Smooth muscle cell (in vitro differentiated cells): ENCODE measurements around the gene C18orf32. TPM values are rescaled to one million over a fixed set of nuclear protein-coding genes. Genes with fewer than 3 reads are reported as not detected.

Experiments
- DNase-seq: peaks from one replicate; lab custom pipeline; 2025; ENCODE audit not compliant: unreplicated experiment; lab: John Stamatoyannopoulos, UW
- H2AFZ ChIP-seq: fragments of 200-600 bp; sonication (generic); 2 replicates; pipeline ENCODE4 v1.6.0; 2016; ENCODE audit warnings: antibody characterized with exemption, low read depth, mild to moderate bottlenecking
- H3F3A ChIP-seq: fragments of 200-600 bp; sonication (generic); 2 replicates; pipeline ENCODE4 v1.6.0; 2017; ENCODE audit warnings: antibody characterized with exemption, low read depth
- H3K27ac ChIP-seq: fragments of 200-600 bp; sonication (generic); 2 replicates; pipeline ENCODE4 v1.5.1; 2016; ENCODE audit warnings: low read depth, mild to moderate bottlenecking
- H3K27me3 ChIP-seq: fragments of 200-600 bp; sonication (generic); 2 replicates; pipeline ENCODE4 v1.6.1; 2016; ENCODE audit warnings: low read depth, mild to moderate bottlenecking
- H3K36me3 ChIP-seq: fragments of 200-600 bp; sonication (generic); 2 replicates; pipeline ENCODE4 v1.5.1; 2016; ENCODE audit warnings: low read depth
- H3K4me1 ChIP-seq: fragments of 200-600 bp; sonication (generic); 2 replicates; pipeline ENCODE4 v1.5.1; 2016; ENCODE audit warnings: low read depth
- H3K4me2 ChIP-seq: fragments of 200-600 bp; sonication (generic); 2 replicates; pipeline ENCODE4 v1.6.0; 2016; ENCODE audit warnings: mild to moderate bottlenecking
- H3K4me3 ChIP-seq: fragments of 200-600 bp; sonication (generic); 2 replicates; pipeline ENCODE4 v1.5.1; 2016; ENCODE audit warnings: mild to moderate bottlenecking
- H3K79me2 ChIP-seq: fragments of 200-600 bp; sonication (generic); 2 replicates; pipeline ENCODE4 v1.6.0; 2016; ENCODE audit warnings: low read depth, mild to moderate bottlenecking
- H3K9ac ChIP-seq: fragments of 200-600 bp; sonication (generic); 2 replicates; pipeline ENCODE4 v1.6.0; 2016; ENCODE audit warnings: low read depth
- H3K9me3 ChIP-seq: fragments of 200-600 bp; sonication (generic); replicated peaks from 2 replicates; pipeline ENCODE4 v1.5.1; 2016; ENCODE audit warnings: low read depth
- H4K20me1 ChIP-seq: fragments of 200-600 bp; sonication (generic); 2 replicates; pipeline ENCODE4 v1.6.0; 2016; ENCODE audit warnings: low read depth
- WGBS: methylation state at CpG from one replicate; pipeline ENCODE4 v1.1.7; 2016; ENCODE audit warnings: low lambda C conversion rate; 5-methylcytosine and 5-hydroxymethylcytosine counted together
- polyA plus RNA-seq: library from polyadenylated mRNA; unstranded; fragments of >200 nt; fragmentation: Nextera tagmentation; extraction: Ambion mirVana; gene quantifications from 2 replicates; pipeline ENCODE4 v1.2.1, GENCODE V29; 2016
- total RNA-seq: library from RNA; depleted of rRNA; stranded (reverse); fragments of >200 nt; gene quantifications from 2 replicates; pipeline ENCODE4 v1.2.3, GENCODE V29; 2014
- TF ChIP-seq, protein P1 (sequence below): fragments of 200-600 bp; sonication (generic); IDR thresholded peaks from 2 replicates; pipeline ENCODE4 v1.5.1; 2017; ENCODE audit warnings: borderline replicate concordance, mild to moderate bottlenecking, antibody characterized with exemption; ENCODE audit not compliant: insufficient read depth, poor library complexity, severe bottlenecking

C18orf32 gene
- total and polyA plus RNA-seq, 2 experiments from 2014 or later: 74.9 to 87.2 TPM

DNA sequence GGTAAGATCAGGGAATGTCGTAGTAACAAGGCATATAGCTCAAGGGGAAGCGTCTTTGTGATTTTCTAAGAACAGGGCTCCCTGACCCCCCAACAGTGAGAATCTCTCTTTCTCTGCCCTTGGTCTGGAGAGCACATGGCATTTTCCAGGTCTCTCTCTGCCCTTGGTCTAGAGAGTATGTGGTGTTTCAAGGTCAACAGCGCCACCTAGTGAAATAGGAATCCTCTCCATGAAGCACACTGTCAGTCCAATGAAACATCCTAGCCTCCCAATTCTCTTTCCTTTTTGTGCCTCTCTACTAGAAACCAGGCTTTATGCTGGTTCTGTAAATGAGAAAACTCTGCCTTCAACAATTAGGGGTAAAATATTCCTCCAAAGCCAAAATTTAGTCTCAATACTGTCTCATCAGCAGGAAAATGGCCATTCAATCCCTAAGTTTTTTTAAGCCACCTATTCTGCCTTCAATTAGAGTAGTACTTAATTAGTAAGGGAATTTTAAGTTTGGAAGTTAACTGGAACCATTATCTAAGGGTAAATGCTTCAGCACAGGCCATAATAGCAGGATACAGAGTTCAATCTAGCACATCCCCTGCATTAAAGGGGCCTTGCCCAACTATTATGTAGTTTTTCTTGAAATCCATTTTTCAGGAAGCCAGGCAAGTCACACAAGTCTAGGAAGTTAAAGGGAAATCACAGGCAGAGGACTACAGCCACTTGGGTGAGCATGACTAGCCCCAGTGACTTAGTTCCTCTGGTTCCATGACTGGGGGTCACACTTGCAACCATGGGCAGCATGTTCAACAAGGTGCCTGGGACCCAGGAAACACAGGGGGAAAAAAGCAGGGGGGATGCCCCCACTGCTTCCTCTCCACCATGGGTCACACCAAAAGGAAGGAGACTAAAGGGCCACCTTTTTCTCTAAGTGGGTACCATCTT, 39.0 kb downstream of the C18orf32 start:
- Histone ChIP-seq H3K9ac (no peak overlapping the region), H3K79me2 (peaks cover 43% of the 10 kb centered on the region), H3K9me3 (peaks cover 17% of the 10 kb centered on the region), H2AFZ (no peak overlapping the region), H3F3A (no peaks in the 10 kb centered on the region), H3K4me1 (no peaks in the 10 kb centered on the region), H3K36me3 (peaks cover 9% of the 10 kb centered on the region), H3K27me3 (no peaks in the 10 kb centered on the region), H3K4me2 (no peak overlapping the region), H3K4me3 (no peak overlapping the region), H3K27ac (no peak overlapping the region), H4K20me1 (peaks cover 10% of the 10 kb centered on the region)
- DNase-seq: no peak
- WGBS: 39% methylated on average over 3 of the region's 3 CpGs
- TF ChIP-seq, protein P1, sequence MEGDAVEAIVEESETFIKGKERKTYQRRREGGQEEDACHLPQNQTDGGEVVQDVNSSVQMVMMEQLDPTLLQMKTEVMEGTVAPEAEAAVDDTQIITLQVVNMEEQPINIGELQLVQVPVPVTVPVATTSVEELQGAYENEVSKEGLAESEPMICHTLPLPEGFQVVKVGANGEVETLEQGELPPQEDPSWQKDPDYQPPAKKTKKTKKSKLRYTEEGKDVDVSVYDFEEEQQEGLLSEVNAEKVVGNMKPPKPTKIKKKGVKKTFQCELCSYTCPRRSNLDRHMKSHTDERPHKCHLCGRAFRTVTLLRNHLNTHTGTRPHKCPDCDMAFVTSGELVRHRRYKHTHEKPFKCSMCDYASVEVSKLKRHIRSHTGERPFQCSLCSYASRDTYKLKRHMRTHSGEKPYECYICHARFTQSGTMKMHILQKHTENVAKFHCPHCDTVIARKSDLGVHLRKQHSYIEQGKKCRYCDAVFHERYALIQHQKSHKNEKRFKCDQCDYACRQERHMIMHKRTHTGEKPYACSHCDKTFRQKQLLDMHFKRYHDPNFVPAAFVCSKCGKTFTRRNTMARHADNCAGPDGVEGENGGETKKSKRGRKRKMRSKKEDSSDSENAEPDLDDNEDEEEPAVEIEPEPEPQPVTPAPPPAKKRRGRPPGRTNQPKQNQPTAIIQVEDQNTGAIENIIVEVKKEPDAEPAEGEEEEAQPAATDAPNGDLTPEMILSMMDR: peak; percentile 43

DNA sequence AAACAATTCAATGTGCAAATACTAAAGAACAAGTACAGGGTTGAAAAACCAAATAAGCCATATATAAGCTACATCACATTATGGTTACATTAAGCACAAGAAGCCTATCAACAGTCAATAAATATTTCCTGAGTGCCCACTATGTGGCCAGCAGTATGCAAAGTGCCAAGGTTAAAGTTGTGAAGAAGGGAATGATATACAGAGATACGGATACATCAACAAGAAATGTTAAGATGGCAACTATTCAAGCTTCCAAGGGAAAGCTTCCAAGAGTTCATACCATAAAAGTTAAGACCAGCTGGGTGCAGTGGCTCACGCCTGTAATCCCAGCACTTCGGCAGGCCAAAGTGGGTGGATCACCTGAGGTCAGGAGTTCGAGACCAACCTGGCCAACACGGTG, 40.6 kb downstream of the C18orf32 start:
- DNase-seq: no peak
- Histone ChIP-seq H3K4me1 (no peaks in the 10 kb centered on the region), H3K79me2 (peaks cover 47% of the 10 kb centered on the region), H3K27ac (no peak overlapping the region), H4K20me1 (peaks cover 19% of the 10 kb centered on the region), H3K36me3 (peaks cover 9% of the 10 kb centered on the region), H3K27me3 (no peaks in the 10 kb centered on the region), H3F3A (no peaks in the 10 kb centered on the region), H3K9me3 (peaks cover 17% of the 10 kb centered on the region), H2AFZ (no peak overlapping the region), H3K4me3 (no peak overlapping the region), H3K4me2 (no peak overlapping the region), H3K9ac (no peak overlapping the region)
- 97% methylated on average over 5 of the region's 5 CpGs for WGBS
- TF ChIP-seq, protein P1: no peak

GRCh38 chr18:49444581-49444980, 42.5 kb downstream of the C18orf32 start:
- H3K36me3 ChIP-seq: no peaks in the 10 kb centered on the region
- no peak overlapping the region for H3K9ac ChIP-seq
- no peak for DNase-seq
- H3K4me3 ChIP-seq: no peak overlapping the region
- WGBS: 79% methylated on average over 3 of the region's 3 CpGs
- H3K27ac ChIP-seq: no peak overlapping the region
- TF ChIP-seq, protein P1: no peak
- H3K9me3 ChIP-seq: peaks cover 4% of the 10 kb centered on the region
- H3K27me3 ChIP-seq: no peaks in the 10 kb centered on the region
- no peaks in the 10 kb centered on the region for H3K4me1 ChIP-seq
- H2AFZ ChIP-seq: no peak overlapping the region
- H3K4me2 ChIP-seq: no peak overlapping the region
- peaks cover 36% of the 10 kb centered on the region for H3K79me2 ChIP-seq
- no peaks in the 10 kb centered on the region for H3F3A ChIP-seq
- peaks cover 24% of the 10 kb centered on the region for H4K20me1 ChIP-seq
